ENCODE measurements around the gene GBE1.

Gene GBE1

GRCh38 chr3:81549831-81550230 lies 211.6 kb downstream of the GBE1 start:
- Histone ChIP-seq H3K9me3 (ENCODE audit: insufficient read depth, low read length) (peaks cover 19% of the 10 kb centered on the region; the same call in 1 of the 2 replicates), H3K4me1 (ENCODE audit: insufficient read depth, insufficient read length) (no peaks in the 10 kb centered on the region), H3K9ac (ENCODE audit: insufficient read length, low read depth) (no peak overlapping the region), H3K27me3 (ENCODE audit: insufficient read depth, insufficient read length) (no peaks in the 10 kb centered on the region), H3K36me3 (ENCODE audit: insufficient read depth, insufficient read length, low read length) (no peaks in the 10 kb centered on the region), H3K4me3 (ENCODE audit: insufficient read length, low read depth) (no peak overlapping the region)
- DNase-seq (ENCODE audit: low read depth, low spot score) = no peak
- TF ChIP-seq YY1 (IDR thresholded peaks at IDR 0.05; ENCODE audit: insufficient read depth, insufficient read length) = no peak
- TF ChIP-seq ZNF274 (IDR thresholded peaks at IDR 0.05; ENCODE audit: low read depth, low read length) = no peak
- no peak for TF ChIP-seq SUZ12 (IDR thresholded peaks at IDR 0.05; ENCODE audit: extremely low read depth, insufficient read depth, insufficient read length)

GRCh38 chr3:81549388-81549787 lies 212.1 kb downstream of the GBE1 start:
- TF ChIP-seq YY1 (IDR thresholded peaks at IDR 0.05; ENCODE audit: insufficient read depth, insufficient read length) = no peak
- no peak for TF ChIP-seq SUZ12 (IDR thresholded peaks at IDR 0.05; ENCODE audit: extremely low read depth, insufficient read depth, insufficient read length)
- no peak for TF ChIP-seq ZNF274 (IDR thresholded peaks at IDR 0.05; ENCODE audit: low read depth, low read length)
- no peak for DNase-seq (ENCODE audit: low read depth, low spot score)
- Histone ChIP-seq H3K4me1 (ENCODE audit: insufficient read depth, insufficient read length) (no peaks in the 10 kb centered on the region), H3K4me3 (ENCODE audit: insufficient read length, low read depth) (no peak overlapping the region), H3K36me3 (ENCODE audit: insufficient read depth, insufficient read length, low read length) (no peaks in the 10 kb centered on the region), H3K9ac (ENCODE audit: insufficient read length, low read depth) (no peak overlapping the region), H3K27me3 (ENCODE audit: insufficient read depth, insufficient read length) (no peaks in the 10 kb centered on the region), H3K9me3 (ENCODE audit: insufficient read depth, low read length) (peaks cover 19% of the 10 kb centered on the region; the same call in 1 of the 2 replicates)

- H3K27me3 ChIP-seq (ENCODE audit: insufficient read depth, insufficient read length) = no peaks in the 10 kb centered on the region
- no peak for TF ChIP-seq YY1 (IDR thresholded peaks at IDR 0.05; ENCODE audit: insufficient read depth, insufficient read length)
- TF ChIP-seq ZNF274 (IDR thresholded peaks at IDR 0.05; ENCODE audit: low read depth, low read length) = no peak
- no peak for TF ChIP-seq SUZ12 (IDR thresholded peaks at IDR 0.05; ENCODE audit: extremely low read depth, insufficient read depth, insufficient read length)
These were observed 215.9 kb downstream of the GBE1 start for GRCh38 chr3:81545572-81545971.

GRCh38 chr3:81544385-81544784 lies 217.1 kb downstream of the GBE1 start:
- no peak for DNase-seq (ENCODE audit: low read depth, low spot score)
- H3K9me3 ChIP-seq (ENCODE audit: insufficient read depth, low read length) = peaks cover 16% of the 10 kb centered on the region; the same call in 1 of the 2 replicates
- TF ChIP-seq ZNF274 (IDR thresholded peaks at IDR 0.05; ENCODE audit: low read depth, low read length) = no peak
- no peak for TF ChIP-seq YY1 (IDR thresholded peaks at IDR 0.05; ENCODE audit: insufficient read depth, insufficient read length)
- no peak for TF ChIP-seq SUZ12 (IDR thresholded peaks at IDR 0.05; ENCODE audit: extremely low read depth, insufficient read depth, insufficient read length)
- no peak overlapping the region for H3K4me3 ChIP-seq (ENCODE audit: insufficient read length, low read depth)
- H3K9ac ChIP-seq (ENCODE audit: insufficient read length, low read depth) = no peak overlapping the region
- H3K27me3 ChIP-seq (ENCODE audit: insufficient read depth, insufficient read length) = no peaks in the 10 kb centered on the region
- no peaks in the 10 kb centered on the region for H3K4me1 ChIP-seq (ENCODE audit: insufficient read depth, insufficient read length)
- no peaks in the 10 kb centered on the region for H3K36me3 ChIP-seq (ENCODE audit: insufficient read depth, insufficient read length, low read length)

More at GRCh38 chr3:81545572-81545971, 215.9 kb downstream of the GBE1 start:
- Histone ChIP-seq H3K4me3 (ENCODE audit: insufficient read length, low read depth) (no peak overlapping the region), H3K36me3 (ENCODE audit: insufficient read depth, insufficient read length, low read length) (no peaks in the 10 kb centered on the region), H3K9me3 (ENCODE audit: insufficient read depth, low read length) (peaks cover 19% of the 10 kb centered on the region; the same call in 1 of the 2 replicates), H3K9ac (ENCODE audit: insufficient read length, low read depth) (no peak overlapping the region), H3K4me1 (ENCODE audit: insufficient read depth, insufficient read length) (no peaks in the 10 kb centered on the region)
- no peak for DNase-seq (ENCODE audit: low read depth, low spot score)

- H3K4me3 ChIP-seq (ENCODE audit: insufficient read length, low read depth) = no peak overlapping the region
- TF ChIP-seq SUZ12 (IDR thresholded peaks at IDR 0.05; ENCODE audit: extremely low read depth, insufficient read depth, insufficient read length) (no peak), ZNF274 (IDR thresholded peaks at IDR 0.05; ENCODE audit: low read depth, low read length) (no peak), YY1 (IDR thresholded peaks at IDR 0.05; ENCODE audit: insufficient read depth, insufficient read length) (no peak)
- H3K27me3 ChIP-seq (ENCODE audit: insufficient read depth, insufficient read length) = no peaks in the 10 kb centered on the region
- no peak overlapping the region for H3K9ac ChIP-seq (ENCODE audit: insufficient read length, low read depth)
- DNase-seq (ENCODE audit: low read depth, low spot score) = no peak
- H3K36me3 ChIP-seq (ENCODE audit: insufficient read depth, insufficient read length, low read length) = no peaks in the 10 kb centered on the region
- H3K4me1 ChIP-seq (ENCODE audit: insufficient read depth, insufficient read length) = no peaks in the 10 kb centered on the region
- H3K9me3 ChIP-seq (ENCODE audit: insufficient read depth, low read length) = no peaks in the 10 kb centered on the region
These were observed 220.7 kb downstream of the GBE1 start for GRCh38 chr3:81540787-81541186.

GRCh38 chr3:81531846-81532245 lies 229.6 kb downstream of the GBE1 start:
- Histone ChIP-seq H3K4me3 (ENCODE audit: insufficient read length, low read depth) (no peak overlapping the region), H3K27me3 (ENCODE audit: insufficient read depth, insufficient read length) (no peaks in the 10 kb centered on the region), H3K36me3 (ENCODE audit: insufficient read depth, insufficient read length, low read length) (peaks cover 6% of the 10 kb centered on the region), H3K9ac (ENCODE audit: insufficient read length, low read depth) (no peak overlapping the region), H3K4me1 (ENCODE audit: insufficient read depth, insufficient read length) (no peaks in the 10 kb centered on the region), H3K9me3 (ENCODE audit: insufficient read depth, low read length) (no peaks in the 10 kb centered on the region)
- TF ChIP-seq ZNF274 (IDR thresholded peaks at IDR 0.05; ENCODE audit: low read depth, low read length) = no peak
- TF ChIP-seq YY1 (IDR thresholded peaks at IDR 0.05; ENCODE audit: insufficient read depth, insufficient read length) = no peak
- TF ChIP-seq SUZ12 (IDR thresholded peaks at IDR 0.05; ENCODE audit: extremely low read depth, insufficient read depth, insufficient read length) = no peak
- DNase-seq (ENCODE audit: low read depth, low spot score) = no peak

DNA sequence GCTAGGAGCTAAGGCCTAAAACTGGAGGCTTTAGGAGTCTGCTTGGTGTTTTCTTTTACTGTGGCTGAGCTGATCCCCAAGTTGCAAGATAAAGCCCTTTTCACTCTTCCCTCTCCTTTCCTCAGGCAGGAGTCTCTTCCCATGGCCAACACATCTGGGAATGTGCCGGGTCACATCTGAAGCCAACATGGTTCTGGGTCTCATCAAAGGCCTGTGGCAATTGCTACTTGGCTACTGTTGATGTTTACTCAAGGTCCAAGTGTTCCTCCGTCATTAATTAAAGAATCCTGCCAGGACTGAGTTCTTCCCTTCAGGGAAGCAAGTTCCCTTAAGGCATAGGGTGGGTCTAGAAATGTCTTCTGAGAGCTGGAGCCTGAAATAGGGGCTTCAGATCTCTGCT lies 230.2 kb downstream of the GBE1 start:
- Histone ChIP-seq H3K9me3 (ENCODE audit: insufficient read depth, low read length) (no peaks in the 10 kb centered on the region), H3K36me3 (ENCODE audit: insufficient read depth, insufficient read length, low read length) (peaks cover 6% of the 10 kb centered on the region), H3K27me3 (ENCODE audit: insufficient read depth, insufficient read length) (no peaks in the 10 kb centered on the region), H3K4me1 (ENCODE audit: insufficient read depth, insufficient read length) (no peaks in the 10 kb centered on the region), H3K4me3 (ENCODE audit: insufficient read length, low read depth) (no peak overlapping the region), H3K9ac (ENCODE audit: insufficient read length, low read depth) (no peak overlapping the region)
- TF ChIP-seq SUZ12 (IDR thresholded peaks at IDR 0.05; ENCODE audit: extremely low read depth, insufficient read depth, insufficient read length) (no peak), YY1 (IDR thresholded peaks at IDR 0.05; ENCODE audit: insufficient read depth, insufficient read length) (no peak), ZNF274 (IDR thresholded peaks at IDR 0.05; ENCODE audit: low read depth, low read length) (no peak)
- no peak for DNase-seq (ENCODE audit: low read depth, low spot score)
